ENCODE results near the gene TBC1D9B. TPM values are rescaled to one million over a fixed set of nuclear protein-coding genes. Genes with fewer than 3 reads are reported as not detected.

TBC1D9B gene
- total and polyA plus RNA-seq, 9 of the 15 experiments (the other 6 are each of a cell fraction or from before 2014, with no cell fraction given), result 2.9 to 59.1 (median 33.5) TPM

- TF ChIP-seq CTCFL (IDR thresholded peaks at IDR 0.05; ENCODE audit: borderline replicate concordance, insufficient read depth, low read depth, low read length, poor library complexity, severe bottlenecking) (no peak), PRMT5 (CRISPR knock-in tag; IDR thresholded peaks at IDR 0.05) (no peak), FOS (IDR thresholded peaks at IDR 0.05; ENCODE audit: extremely low read depth, insufficient read length) (no peak), MIER1 (IDR thresholded peaks at IDR 0.05; ENCODE audit: low read depth) (no peak), ZNF57 (CRISPR knock-in tag; IDR thresholded peaks at IDR 0.05) (no peak), ZC3H4 (CRISPR knock-in tag; IDR thresholded peaks at IDR 0.05; ENCODE audit: borderline replicate concordance) (no peak; the same call in 1 of the 2 replicates), SMAD4 (CRISPR knock-in tag; conservative IDR thresholded peaks at IDR 0.05) (peak; percentile 92), MBD2 (IDR thresholded peaks at IDR 0.05; ENCODE audit: borderline replicate concordance, low read depth) (no peak), RFX1 (IDR thresholded peaks at IDR 0.05) (no peak), CBFB (CRISPR knock-in tag; IDR thresholded peaks at IDR 0.05) (no peak), CREM (IDR thresholded peaks at IDR 0.05; ENCODE audit: low read depth) (peak; percentile 42; the same call in 1 of the 2 replicates), SRSF1 (IDR thresholded peaks at IDR 0.05; ENCODE audit: low read depth, low read length) (no peak), WHSC1 (IDR thresholded peaks at IDR 0.05; ENCODE audit: low read length) (no peak), FUS (optimal IDR thresholded peaks at IDR 0.05; ENCODE audit: low read depth, low read length) (no peak), TAF7 (tag; IDR thresholded peaks at IDR 0.05) (no peak), HNRNPL (IDR thresholded peaks at IDR 0.05; ENCODE audit: low read depth, low read length) (no peak), SOX6 (IDR thresholded peaks at IDR 0.05) (no peak), HDAC1 (IDR thresholded peaks at IDR 0.05) (no peak; a peak in 1 of 4 replicates), OTX1 (CRISPR knock-in tag; IDR thresholded peaks at IDR 0.05) (peak; percentile 92; the same call in 1 of the 2 replicates), SMARCC2 (IDR thresholded peaks at IDR 0.05; ENCODE audit: low read depth) (no peak), CTBP1 (IDR thresholded peaks at IDR 0.05; ENCODE audit: borderline replicate concordance) (peak; percentile 2; the same call in 1 of the 2 replicates)
- TF ChIP-seq, protein P1, sequence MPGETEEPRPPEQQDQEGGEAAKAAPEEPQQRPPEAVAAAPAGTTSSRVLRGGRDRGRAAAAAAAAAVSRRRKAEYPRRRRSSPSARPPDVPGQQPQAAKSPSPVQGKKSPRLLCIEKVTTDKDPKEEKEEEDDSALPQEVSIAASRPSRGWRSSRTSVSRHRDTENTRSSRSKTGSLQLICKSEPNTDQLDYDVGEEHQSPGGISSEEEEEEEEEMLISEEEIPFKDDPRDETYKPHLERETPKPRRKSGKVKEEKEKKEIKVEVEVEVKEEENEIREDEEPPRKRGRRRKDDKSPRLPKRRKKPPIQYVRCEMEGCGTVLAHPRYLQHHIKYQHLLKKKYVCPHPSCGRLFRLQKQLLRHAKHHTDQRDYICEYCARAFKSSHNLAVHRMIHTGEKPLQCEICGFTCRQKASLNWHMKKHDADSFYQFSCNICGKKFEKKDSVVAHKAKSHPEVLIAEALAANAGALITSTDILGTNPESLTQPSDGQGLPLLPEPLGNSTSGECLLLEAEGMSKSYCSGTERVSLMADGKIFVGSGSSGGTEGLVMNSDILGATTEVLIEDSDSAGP (CRISPR knock-in tag; IDR thresholded peaks at IDR 0.05), result no peak
- TF ChIP-seq, protein P2, sequence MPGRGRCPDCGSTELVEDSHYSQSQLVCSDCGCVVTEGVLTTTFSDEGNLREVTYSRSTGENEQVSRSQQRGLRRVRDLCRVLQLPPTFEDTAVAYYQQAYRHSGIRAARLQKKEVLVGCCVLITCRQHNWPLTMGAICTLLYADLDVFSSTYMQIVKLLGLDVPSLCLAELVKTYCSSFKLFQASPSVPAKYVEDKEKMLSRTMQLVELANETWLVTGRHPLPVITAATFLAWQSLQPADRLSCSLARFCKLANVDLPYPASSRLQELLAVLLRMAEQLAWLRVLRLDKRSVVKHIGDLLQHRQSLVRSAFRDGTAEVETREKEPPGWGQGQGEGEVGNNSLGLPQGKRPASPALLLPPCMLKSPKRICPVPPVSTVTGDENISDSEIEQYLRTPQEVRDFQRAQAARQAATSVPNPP (IDR thresholded peaks at IDR 0.05; ENCODE audit: borderline replicate concordance, insufficient read depth, insufficient read length), result no peak
- TF ChIP-seq, protein P3, sequence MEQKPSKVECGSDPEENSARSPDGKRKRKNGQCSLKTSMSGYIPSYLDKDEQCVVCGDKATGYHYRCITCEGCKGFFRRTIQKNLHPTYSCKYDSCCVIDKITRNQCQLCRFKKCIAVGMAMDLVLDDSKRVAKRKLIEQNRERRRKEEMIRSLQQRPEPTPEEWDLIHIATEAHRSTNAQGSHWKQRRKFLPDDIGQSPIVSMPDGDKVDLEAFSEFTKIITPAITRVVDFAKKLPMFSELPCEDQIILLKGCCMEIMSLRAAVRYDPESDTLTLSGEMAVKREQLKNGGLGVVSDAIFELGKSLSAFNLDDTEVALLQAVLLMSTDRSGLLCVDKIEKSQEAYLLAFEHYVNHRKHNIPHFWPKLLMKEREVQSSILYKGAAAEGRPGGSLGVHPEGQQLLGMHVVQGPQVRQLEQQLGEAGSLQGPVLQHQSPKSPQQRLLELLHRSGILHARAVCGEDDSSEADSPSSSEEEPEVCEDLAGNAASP (IDR thresholded peaks at IDR 0.05), result no peak
Observed at GRCh38 chr5:179819296-179820126, 88.2 kb downstream of the TBC1D9B start (continued).

All from K562 (cell line).